ENCODE results near the gene RFPL4AL1. TPM values are rescaled to one million over a fixed set of nuclear protein-coding genes. Genes with fewer than 3 reads are reported as not detected.

RFPL4AL1 gene
- total and polyA plus RNA-seq, 5 donors = not detected

Other genes starting within 250 kb of the RFPL4AL1 start
- 100 to 1,000 TPM; 205 to 239 (median 209) TPM for gene SBK2, start 232.0 kb upstream of the RFPL4AL1 start, total RNA-seq
- gene SBK2, start 232.0 kb upstream of the RFPL4AL1 start, polyA plus RNA-seq = 228 TPM
- gene SBK3, start 223.6 kb upstream of the RFPL4AL1 start, total RNA-seq = 100 to 1,000 TPM in 2 of 4 donors, 10 to 100 TPM in 2; 80.3 to 211 (median 109) TPM
- 103 TPM for gene SBK3, start 223.6 kb upstream of the RFPL4AL1 start, polyA plus RNA-seq
- gene ZNF579, start 188.3 kb upstream of the RFPL4AL1 start, total RNA-seq = 10 to 100 TPM; 12.4 to 15.5 (median 14.2) TPM
- gene ZNF579, start 188.3 kb upstream of the RFPL4AL1 start, polyA plus RNA-seq = 10.2 TPM
- 10 to 100 TPM; 17.5 to 20.0 (median 18.4) TPM for gene FIZ1, start 169.6 kb upstream of the RFPL4AL1 start, total RNA-seq
- 16.3 TPM for gene FIZ1, start 169.6 kb upstream of the RFPL4AL1 start, polyA plus RNA-seq
- gene ZNF524, start 168.8 kb upstream of the RFPL4AL1 start, total RNA-seq = 10 to 100 TPM; 11.4 to 18.5 (median 17.5) TPM
- 27.1 TPM for gene ZNF524, start 168.8 kb upstream of the RFPL4AL1 start, polyA plus RNA-seq
- gene ZNF865, start 163.5 kb upstream of the RFPL4AL1 start, total RNA-seq = 10 to 100 TPM; 19.4 to 20.8 (median 20.2) TPM
- gene ZNF865, start 163.5 kb upstream of the RFPL4AL1 start, polyA plus RNA-seq = 17.2 TPM
- gene ZNF784, start 144.6 kb upstream of the RFPL4AL1 start, total RNA-seq = 10 to 100 TPM; 11.5 to 16.3 (median 13.3) TPM
- gene ZNF784, start 144.6 kb upstream of the RFPL4AL1 start, polyA plus RNA-seq = 13.0 TPM
- gene ZNF580, start 128.1 kb upstream of the RFPL4AL1 start, total RNA-seq = 10 to 100 TPM; 23.7 to 32.0 (median 28.9) TPM
- 18.7 TPM for gene ZNF580, start 128.1 kb upstream of the RFPL4AL1 start, polyA plus RNA-seq
- gene ZNF581, start 125.5 kb upstream of the RFPL4AL1 start, total RNA-seq = 10 to 100 TPM in 1 of 4 donors, 1 to 10 TPM in 3; 7.7 to 12.5 (median 9.3) TPM
- 6.3 TPM for gene ZNF581, start 125.5 kb upstream of the RFPL4AL1 start, polyA plus RNA-seq
- 10 to 100 TPM; 23.6 to 26.6 (median 24.3) TPM for gene CCDC106, start 120.9 kb upstream of the RFPL4AL1 start, total RNA-seq
- 30.4 TPM for gene CCDC106, start 120.9 kb upstream of the RFPL4AL1 start, polyA plus RNA-seq
- 100 to 1,000 TPM in 1 of 4 donors, 10 to 100 TPM in 3; 87.5 to 101 (median 90.4) TPM for gene U2AF2, start 114.1 kb upstream of the RFPL4AL1 start, total RNA-seq
- 76.0 TPM for gene U2AF2, start 114.1 kb upstream of the RFPL4AL1 start, polyA plus RNA-seq
- 100 to 1,000 TPM; 175 to 232 (median 208) TPM for gene EPN1, start 93.9 kb upstream of the RFPL4AL1 start, total RNA-seq
- 187 TPM for gene EPN1, start 93.9 kb upstream of the RFPL4AL1 start, polyA plus RNA-seq
- not detected for gene NLRP9, start 30.7 kb upstream of the RFPL4AL1 start, total RNA-seq
- not detected for gene NLRP9, start 30.7 kb upstream of the RFPL4AL1 start, polyA plus RNA-seq
- not detected for gene RFPL4A, start 10.0 kb upstream of the RFPL4AL1 start, total RNA-seq
- gene RFPL4A, start 10.0 kb upstream of the RFPL4AL1 start, polyA plus RNA-seq = not detected
- not detected for gene NLRP11, start 62.9 kb downstream of the RFPL4AL1 start, total RNA-seq
- not detected for gene NLRP11, start 62.9 kb downstream of the RFPL4AL1 start, polyA plus RNA-seq
- gene NLRP4, start 67.4 kb downstream of the RFPL4AL1 start, total RNA-seq = not detected
- not detected for gene NLRP4, start 67.4 kb downstream of the RFPL4AL1 start, polyA plus RNA-seq
- gene NLRP13, start 163.2 kb downstream of the RFPL4AL1 start, total RNA-seq = not detected
- gene NLRP13, start 163.2 kb downstream of the RFPL4AL1 start, polyA plus RNA-seq = not detected
- not detected for gene NLRP8, start 178.7 kb downstream of the RFPL4AL1 start, total RNA-seq
- gene NLRP8, start 178.7 kb downstream of the RFPL4AL1 start, polyA plus RNA-seq = not detected
- not detected for gene NLRP5, start 217.7 kb downstream of the RFPL4AL1 start, total RNA-seq
- not detected for gene NLRP5, start 217.7 kb downstream of the RFPL4AL1 start, polyA plus RNA-seq

All from right cardiac atrium (tissue), 5 donors.